Measurements from ENCODE around the gene PTPN4.

- TF ChIP-seq CTCF (IDR thresholded peaks at IDR 0.05) (no peak), POLR2A (IDR thresholded peaks at IDR 0.05) (no peak)
Observed at GRCh38 chr2:119820275-119820674, 60.6 kb downstream of the PTPN4 start.
